Measurements from ENCODE around the gene VPS45.
A peak's percentile ranks its signal among the peaks of the same experiment; 100 is the strongest.
"Not testable (repeated sequence)": the region's sequence is repeated elsewhere in the genome, so short reads cannot be mapped to it uniquely, and the experiment has no call there.

The VPS45 gene

GRCh38 chr1:150118716-150119115 lies 51.1 kb downstream of the VPS45 start:
- Histone ChIP-seq H3K27ac (peak overlapping the region in 1 of 21 experiments; percentile 15), H3K4me3 (no peak overlapping the region)

- no peak overlapping the region for H3K27ac ChIP-seq
- no peak overlapping the region for H3K4me3 ChIP-seq
These were observed 53.8 kb downstream of the VPS45 start for GRCh38 chr1:150121236-150121862.

GRCh38 chr1:150126811-150127210 lies 59.2 kb downstream of the VPS45 start:
- Histone ChIP-seq H3K27ac (no peak overlapping the region), H3K4me3 (no peak overlapping the region)

- Histone ChIP-seq H3K4me3 (no peak overlapping the region), H3K27ac (no peak overlapping the region)
These were observed 59.9 kb downstream of the VPS45 start for GRCh38 chr1:150127464-150127863.

GRCh38 chr1:150127868-150128267 lies 60.3 kb downstream of the VPS45 start:
- no peak overlapping the region for H3K27ac ChIP-seq
- H3K4me3 ChIP-seq = no peak overlapping the region

GRCh38 chr1:150132372-150132771 lies 64.8 kb downstream of the VPS45 start:
- Histone ChIP-seq H3K4me3 (no peak overlapping the region), H3K27ac (no peak overlapping the region)

- Histone ChIP-seq H3K27ac (no peak overlapping the region), H3K4me3 (no peak overlapping the region)
These were observed 67.0 kb downstream of the VPS45 start for GRCh38 chr1:150134537-150134936.

GRCh38 chr1:150135400-150135799 lies 67.8 kb downstream of the VPS45 start:
- H3K4me3 ChIP-seq, H3K27ac ChIP-seq: not testable (repeated sequence)

GRCh38 chr1:150138044-150138443 lies 70.5 kb downstream of the VPS45 start:
- Histone ChIP-seq H3K4me3 (no peak overlapping the region), H3K27ac (no peak overlapping the region)

- H3K27ac ChIP-seq = no peak overlapping the region
- no peak overlapping the region for H3K4me3 ChIP-seq
These were observed 73.9 kb downstream of the VPS45 start for GRCh38 chr1:150141452-150141851.

- Histone ChIP-seq H3K27ac (no peak overlapping the region), H3K4me3 (no peak overlapping the region)
These were observed 74.5 kb downstream of the VPS45 start for GRCh38 chr1:150142083-150142482.

GRCh38 chr1:150144606-150145005 lies 77.0 kb downstream of the VPS45 start:
- H3K27ac ChIP-seq = no peak overlapping the region
- no peak overlapping the region for H3K4me3 ChIP-seq

GRCh38 chr1:150146016-150146415 lies 78.4 kb downstream of the VPS45 start:
- H3K27ac ChIP-seq, H3K4me3 ChIP-seq: not testable (repeated sequence)

- Histone ChIP-seq H3K27ac (no peak overlapping the region), H3K4me3 (no peak overlapping the region)
These were observed 79.4 kb downstream of the VPS45 start for GRCh38 chr1:150146849-150147542.

- Histone ChIP-seq H3K4me3 (peak overlapping the region; percentile 63 to 96 (median 68)), H3K27ac (peak overlapping the region in 19 of 21 experiments; percentile 82 to 99 (median 91))
These were observed 81.3 kb downstream of the VPS45 start for GRCh38 chr1:150148837-150149270.

GRCh38 chr1:150149271-150150132 lies 81.9 kb downstream of the VPS45 start, which contains the start of gene PLEKHO1:
PLEKHO1 (plus strand) TSS chr1:150149916; CDS start chr1:150150258, 342 bp downstream.
- Histone ChIP-seq H3K27ac (peak within 1 kb of the TSS; percentile 78 to 99 (median 91)), H3K4me3 (peak within 1 kb of the TSS; percentile 63 to 96 (median 68))

- peak overlapping the region; percentile 63 to 96 (median 68) for H3K4me3 ChIP-seq
- H3K27ac ChIP-seq = peak overlapping the region; percentile 78 to 99 (median 91)
These were observed 82.8 kb downstream of the VPS45 start for GRCh38 chr1:150150133-150151021.

- H3K27ac ChIP-seq = peak overlapping the region; percentile 78 to 99 (median 91)
- H3K4me3 ChIP-seq = peak overlapping the region; percentile 63 to 96 (median 68)
These were observed 84.0 kb downstream of the VPS45 start for GRCh38 chr1:150151291-150152181.

Data from skin epidermis (tissue), 12 donors.